PC-3 (cell line): ENCODE data around the gene WDR7. TPM values are rescaled to one million over a fixed set of nuclear protein-coding genes. Genes with fewer than 3 reads are reported as not detected.
"Not testable (repeated sequence)": the region's sequence is repeated elsewhere in the genome, so short reads cannot be mapped to it uniquely, and the experiment has no call there.

Experiments
- ATAC-seq: fragments of 200-7000 bp; cut with Tn5 transposase; 2 replicates; pipeline ENCODE4 v1.9.1; 2020; ENCODE audit warnings: mild to moderate bottlenecking, moderate library complexity
- BruUV-seq: library from RNA; stranded (reverse); fragments of 400-500 nt; replicated peaks from 2 replicates; lab custom pipeline; 2021; lab: Mats Ljungman, UMichigan
- CTCF ChIA-PET: fragments of 300-600 bp; sonication (Branson Sonifier 250); formaldehyde crosslinking; loops from one replicate; lab custom pipeline; 2022; ENCODE audit warnings: antibody characterized with exemption; lab: Charles Lee
- POLR2A ChIA-PET: fragments of 300-600 bp; sonication (Branson Sonifier 250); formaldehyde crosslinking; loops from one replicate; lab custom pipeline; 2022; ENCODE audit warnings: antibody characterized with exemption; ENCODE audit not compliant: unreplicated experiment; lab: Charles Lee
- DNase-seq: peaks from one replicate; pipeline ENCODE4 v3.0.0-alpha.2; 2015
- H2AFZ ChIP-seq: fragments of 300-600 bp; sonication (generic); 2 replicates; pipeline ENCODE4 v1.6.0; 2016; ENCODE audit warnings: antibody characterized with exemption, low read length
- H3F3A ChIP-seq: fragments of 300-600 bp; sonication (generic); one replicate; pipeline ENCODE4 v1.6.0; 2017; ENCODE audit warnings: antibody characterized with exemption, low read length, control low read depth, mild to moderate bottlenecking; ENCODE audit not compliant: unreplicated experiment
- H3K27ac ChIP-seq: fragments of 300-600 bp; sonication (generic); 2 replicates; pipeline ENCODE4 v1.5.1; 2016; ENCODE audit warnings: mild to moderate bottlenecking, low read length
- H3K27me3 ChIP-seq: fragments of 300-600 bp; sonication (generic); 2 replicates; pipeline ENCODE4 v1.6.1; 2016; ENCODE audit warnings: low read length, mixed read lengths
- H3K36me3 ChIP-seq: fragments of 300-600 bp; sonication (generic); 2 replicates; pipeline ENCODE4 v1.6.1; 2016; ENCODE audit warnings: low read depth, mixed run types, low read length, mixed read lengths
- H3K4me1 ChIP-seq: fragments of 300-600 bp; sonication (generic); 2 replicates; pipeline ENCODE4 v1.5.1; 2016; ENCODE audit warnings: low read length; ENCODE audit not compliant: insufficient read depth
- H3K4me2 ChIP-seq: fragments of 300-600 bp; sonication (generic); 2 replicates; pipeline ENCODE4 v1.6.0; 2016; ENCODE audit warnings: low read length
- H3K4me3 ChIP-seq: fragments of 300-600 bp; sonication (generic); 2 replicates; pipeline ENCODE4 v1.5.1; 2016; ENCODE audit warnings: mild to moderate bottlenecking, low read length, mixed read lengths
- H3K79me2 ChIP-seq: fragments of 300-600 bp; sonication (generic); 2 replicates; pipeline ENCODE4 v1.6.1; 2017; ENCODE audit warnings: low read length, mixed read lengths
- H3K9ac ChIP-seq: fragments of 300-600 bp; sonication (generic); 2 replicates; pipeline ENCODE4 v1.6.0; 2016; ENCODE audit warnings: mild to moderate bottlenecking, low read length
- H3K9me2 ChIP-seq: fragments of 300-600 bp; sonication (generic); replicated peaks from 2 replicates; pipeline ENCODE4 v1.6.1; 2016; ENCODE audit warnings: mixed run types, low read length, mixed read lengths
- H3K9me3 ChIP-seq: fragments of 300-600 bp; sonication (generic); 2 replicates; pipeline ENCODE4 v1.6.1; 2016; ENCODE audit warnings: low read length, mixed read lengths
- H4K20me1 ChIP-seq: fragments of 300-600 bp; sonication (generic); 2 replicates; pipeline ENCODE4 v1.6.1; 2016; ENCODE audit warnings: low read length, mixed read lengths
- CTCF ChIP-seq: fragments of 300-600 bp; sonication (generic); conservative IDR thresholded peaks from 2 replicates; pipeline ENCODE4 v1.5.1; 2017; ENCODE audit warnings: antibody characterized with exemption, low read depth, mild to moderate bottlenecking, low read length
- EZH2 ChIP-seq: fragments of 300-600 bp; sonication (generic); IDR thresholded peaks from one replicate; pipeline ENCODE4 v1.6.1; 2017; ENCODE audit warnings: antibody characterized with exemption, mild to moderate bottlenecking, low read length; ENCODE audit not compliant: unreplicated experiment
- EZH2phosphoT487 ChIP-seq: fragments of 300-600 bp; sonication (generic); IDR thresholded peaks from 2 replicates; pipeline ENCODE4 v1.6.1; 2018; ENCODE audit warnings: mild to moderate bottlenecking, antibody characterized with exemption, low read length, borderline replicate concordance
- intact Hi-C: fragments of 100-400 bp; cut with micrococcal nuclease; formaldehyde crosslinking; loops from 2 replicates; pipeline ENCODE4 v1.9.0; 2023
- total RNA-seq: library from RNA; depleted of rRNA; stranded (reverse); fragments of >200 nt; gene quantifications from 2 replicates; pipeline ENCODE4 v1.2.3, GENCODE V29; 2014

The WDR7 gene
- total RNA-seq, 1 experiment from 2014 or later: 16.0 TPM

DNA sequence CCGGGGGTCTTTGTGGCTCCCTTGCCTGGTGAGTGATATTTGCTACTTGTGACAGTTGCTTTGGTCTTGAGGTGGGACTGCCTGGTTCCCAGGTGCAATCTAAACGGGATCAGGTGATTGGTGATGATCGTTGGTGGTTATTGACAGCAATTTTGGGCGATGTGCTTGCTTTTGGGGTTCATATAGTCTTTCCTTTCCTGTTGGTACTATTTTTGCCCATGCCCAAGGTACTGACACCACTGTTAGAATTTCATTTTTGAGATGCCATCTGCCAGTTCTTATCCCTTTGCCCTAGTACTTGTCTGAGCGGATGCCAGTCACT is 573 bp downstream of the WDR7 start:
- Histone ChIP-seq H3F3A (no peaks in the 10 kb centered on the region), H3K27me3 (no peaks in the 10 kb centered on the region), H3K9me3 (no peaks in the 10 kb centered on the region), H3K4me1 (peaks cover 13% of the 10 kb centered on the region), H3K4me3 (peak overlapping the region; percentile 99), H3K27ac (no peak overlapping the region), H3K36me3 (no peaks in the 10 kb centered on the region), H3K9ac (peak overlapping the region; percentile 75), H3K79me2 (peaks cover 52% of the 10 kb centered on the region), H3K9me2 (no peaks in the 10 kb centered on the region), H2AFZ (peak overlapping the region; percentile 96), H4K20me1 (no peaks in the 10 kb centered on the region), H3K4me2 (peak overlapping the region; percentile 93)
- intact Hi-C loops: no loop called here
- TSS peak; percentile 61 for BruUV-seq
- TF ChIP-seq EZH2: no peak
- no peak for TF ChIP-seq EZH2phosphoT487
- TF ChIP-seq CTCF: no peak
- DNase-seq: peak; percentile 8
- peak; percentile 28 for ATAC-seq
- ChIA-PET POLR2A (no interaction called here), CTCF (no interaction called here)

GRCh38 chr18:56652802-56653201 is 1.6 kb downstream of the WDR7 start:
- no peaks in the 10 kb centered on the region for H3K27me3 ChIP-seq
- peak overlapping the region; percentile 93 for H3K4me2 ChIP-seq
- ChIA-PET CTCF (no interaction called here), POLR2A (no interaction called here)
- no peak overlapping the region for H3K27ac ChIP-seq
- TF ChIP-seq EZH2phosphoT487: no peak
- TF ChIP-seq CTCF: no peak
- no peak for TF ChIP-seq EZH2
- no peaks in the 10 kb centered on the region for H3K9me3 ChIP-seq
- H3K9ac ChIP-seq: no peak overlapping the region
- BruUV-seq: no TSS peak
- intact Hi-C loops: no loop called here
- H3K36me3 ChIP-seq: no peaks in the 10 kb centered on the region
- H3F3A ChIP-seq: no peaks in the 10 kb centered on the region
- H2AFZ ChIP-seq: no peak overlapping the region
- no peaks in the 10 kb centered on the region for H3K9me2 ChIP-seq
- ATAC-seq: no peak
- H3K79me2 ChIP-seq: peaks cover 55% of the 10 kb centered on the region
- H4K20me1 ChIP-seq: no peaks in the 10 kb centered on the region
- no peak for DNase-seq
- 0 out of 2 replicates have a peak overlapping the region, but pooled peaks have one; percentile 99 for H3K4me3 ChIP-seq
- peaks cover 13% of the 10 kb centered on the region for H3K4me1 ChIP-seq

- ATAC-seq, H4K20me1 ChIP-seq, CTCF ChIA-PET, H3K27me3 ChIP-seq, DNase-seq, BruUV-seq, H2AFZ ChIP-seq, POLR2A ChIA-PET, H3K9me2 ChIP-seq, H3K36me3 ChIP-seq, H3K27ac ChIP-seq, H3K9me3 ChIP-seq, H3F3A ChIP-seq, H3K4me2 ChIP-seq, intact Hi-C loops, H3K9ac ChIP-seq, H3K4me3 ChIP-seq: not testable (repeated sequence)
- Histone ChIP-seq H3K4me1 (peaks cover 13% of the 10 kb centered on the region), H3K79me2 (peaks cover 60% of the 10 kb centered on the region)
These were observed 3.1 kb downstream of the WDR7 start for GRCh38 chr18:56654280-56654679.
